ENCODE data around the gene SLC13A4. TPM values are rescaled to one million over a fixed set of nuclear protein-coding genes. Genes with fewer than 3 reads are reported as not detected.

Gene SLC13A4
- polyA plus RNA-seq, 3 donors: 2.0 to 5.0 (median 3.1) TPM

Other genes starting within 250 kb of the SLC13A4 start
- 10 to 100 TPM; 33.6 to 35.9 (median 34.7) TPM for gene CNOT4, start 218.1 kb downstream of the SLC13A4 start, polyA plus RNA-seq (ENCODE audit: insufficient read length in 3 of 3)
- gene NUP205, start 170.3 kb downstream of the SLC13A4 start, polyA plus RNA-seq (ENCODE audit: insufficient read length in 3 of 3): 10 to 100 TPM; 65.8 to 76.2 (median 67.9) TPM
- 10 to 100 TPM; 66.8 to 83.7 (median 83.6) TPM for gene STMP1, start 65.7 kb downstream of the SLC13A4 start, polyA plus RNA-seq (ENCODE audit: insufficient read length in 3 of 3)
- not detected for gene FAM180A, start 20.6 kb upstream of the SLC13A4 start, polyA plus RNA-seq (ENCODE audit: insufficient read length in 3 of 3)
- 100 to 1,000 TPM; 144 to 151 (median 147) TPM for gene MTPN, start 249.2 kb upstream of the SLC13A4 start, polyA plus RNA-seq (ENCODE audit: insufficient read length in 3 of 3)

Measured in renal pelvis (tissue), 3 donors.